ENCODE results near the gene HNRNPF. TPM values are rescaled to one million over a fixed set of nuclear protein-coding genes. Genes with fewer than 3 reads are reported as not detected.

HNRNPF gene
- total RNA-seq, 1 experiment from 2014 or later, result 333 TPM

- TF ChIP-seq POLR2AphosphoS5 (IDR thresholded peaks at IDR 0.05; ENCODE audit: low read depth, low read length) (peak; percentile 70), TCF7L2 (IDR thresholded peaks at IDR 0.05; ENCODE audit: borderline replicate concordance, extremely low read depth, insufficient read depth, insufficient read length) (no peak), RAD21 (IDR thresholded peaks at IDR 0.05; ENCODE audit: low read depth) (no peak), CBX3 (IDR thresholded peaks at IDR 0.05; ENCODE audit: low read depth) (0 out of 2 replicates have a peak, but pooled peaks have one; percentile 25), ATF3 (IDR thresholded peaks at IDR 0.05) (no peak), ELF1 (IDR thresholded peaks at IDR 0.05; ENCODE audit: borderline replicate concordance, low read depth) (no peak), EZH2phosphoT487 (IDR thresholded peaks at IDR 0.05; ENCODE audit: borderline replicate concordance) (no peak), ZFX (IDR thresholded peaks at IDR 0.05) (peak; percentile 48; the same call in 1 of the 2 replicates), JUND (IDR thresholded peaks at IDR 0.05) (no peak), MAX (IDR thresholded peaks at IDR 0.05) (peak; percentile 76), POLR2A (IDR thresholded peaks at IDR 0.05; ENCODE audit: borderline replicate concordance, extremely low read depth, insufficient read depth, insufficient read length) (peak; percentile 56), CEBPB (IDR thresholded peaks at IDR 0.05; ENCODE audit: low read depth) (peak; percentile 78)
- Histone ChIP-seq H3K4me3 (replicated peaks in 1 of 2; ENCODE audit: low read depth in 1 of 2, low read length in 2 of 2) (peak overlapping the region; percentile 41 to 55), H4K20me1 (ENCODE audit: insufficient read depth) (no peaks in the 10 kb centered on the region), H3K79me2 (ENCODE audit: insufficient read depth, low read length) (no peaks in the 10 kb centered on the region), H3K9ac (ENCODE audit: low read length) (peak overlapping the region; percentile 69), H3K9me2 (ENCODE audit: insufficient read depth) (no peaks in the 10 kb centered on the region), H2AFZ (ENCODE audit: low read depth, low read length, poor library complexity, severe bottlenecking) (no peak overlapping the region), H3K4me2 (ENCODE audit: low read length) (peak overlapping the region; percentile 76), H3K9me3 (ENCODE audit: control insufficient read depth in 1 of 2, insufficient read depth in 1 of 2, low read depth in 1 of 2, low read length in 2 of 2) (no peaks in the 10 kb centered on the region), H3K4me1 (ENCODE audit: control insufficient read depth in 1 of 2, insufficient read depth in 2 of 2, low read length in 2 of 2) (peaks cover 31 to 44% of the 10 kb centered on the region in 2 experiments), H3K36me3 (ENCODE audit: control insufficient read depth in 1 of 2, insufficient read depth in 2 of 2, low read length in 2 of 2) (no peaks in the 10 kb centered on the region), H3K27me3 (ENCODE audit: insufficient read depth, low read length) (no peaks in the 10 kb centered on the region), H3K27ac (ENCODE audit: low read depth, low read length) (peak overlapping the region; percentile 90)
- ChIA-PET POLR2A (interaction anchor here (1.2 kb wide), 1 partner anchor 15 kb away, joined by 4 read pairs; no protein-coding TSS in a partner anchor), CTCF (no interaction called here), RAD21 (ENCODE audit: low non-redundant PET in 1 of 2, low total read pairs in 2 of 2, uncharacterized antibody in 2 of 2, unreplicated experiment in 2 of 2) (no interaction called here)
- intact Hi-C loops (cut with micrococcal nuclease), result no loop called here
- BruUV-seq (replicated peaks), result no TSS peak
- peak; percentile 85 for ATAC-seq
- no peak for DNase-seq (ENCODE audit: low read depth, low spot score)
Observed at GRCh38 chr10:43420369-43421200, 11.6 kb upstream of the HNRNPF start.
